Body of pancreas (tissue), 4 donors: ENCODE data around the gene GRK1. TPM values are rescaled to one million over a fixed set of nuclear protein-coding genes. Genes with fewer than 3 reads are reported as not detected.

Experiments used
- ATAC-seq: fragments of 150-250 bp; one replicate; pipeline ENCODE4 v1.9.1; 2016
- DNase-seq, 4 donors: peaks; one replicate each; pipeline ENCODE4 v3.0.0-alpha.2; 2019
- H3K27ac ChIP-seq, 4 donors: fragments of 200-600 bp; sonication (generic); 1 replicate in 3 of 4; 2 replicates in 1 of 4; pipeline versions ENCODE4 v1.5.1 to v1.6.1; 2016 to 2019; ENCODE audit warnings: mild to moderate bottlenecking in 1 of 4, mixed read lengths in 1 of 4, moderate library complexity in 1 of 4
- H3K27me3 ChIP-seq, 2 donors: fragments of 200-600 bp; sonication (generic); one replicate each; pipeline ENCODE4 v1.6.0; 2016; ENCODE audit warnings: mild to moderate bottlenecking in 1 of 2
- H3K36me3 ChIP-seq, 2 donors: fragments of 200-600 bp; sonication (generic); replicated peaks in 1 of 2; 2 replicates each; pipeline ENCODE4 v1.5.1; 2016; ENCODE audit warnings: low read depth in 2 of 2; ENCODE audit not compliant: insufficient read depth in 1 of 2
- H3K4me1 ChIP-seq: fragments of 200-600 bp; sonication (generic); one replicate; pipeline ENCODE4 v1.6.0; 2016
- H3K4me3 ChIP-seq, 2 donors: fragments of 200-600 bp; sonication (generic); 1 replicate in 1 of 2; 2 replicates in 1 of 2; pipeline ENCODE4 v1.5.1; 2016 to 2019
- H3K9me3 ChIP-seq, 3 donors: fragments of 200-600 bp; sonication (generic); 1 replicate in 2 of 3; 2 replicates in 1 of 3; pipeline ENCODE4 v1.5.1; 2016
- CTCF ChIP-seq, 7 experiments: fragments of 450-650 bp in 4 of 7; fragments of 200-600 bp in 3 of 7; sonication (generic) in 3 of 7; IDR thresholded peaks; one replicate each; pipeline ENCODE4 v1.5.1; 2016 to 2019; ENCODE audit warnings: antibody characterized with exemption in 7 of 7
- POLR2A ChIP-seq, 3 donors: fragments of 450-650 bp; IDR thresholded peaks; one replicate each; pipeline ENCODE4 v1.6.1; 2016; ENCODE audit warnings: antibody characterized with exemption in 3 of 3, mild to moderate bottlenecking in 2 of 3
- WGBS, 2 donors: methylation state at CpG; one replicate each; pipeline ENCODE4 v1.1.5; 2017; 5-methylcytosine and 5-hydroxymethylcytosine counted together
- intact Hi-C: fragments of 100-400 bp; cut with DNase I; formaldehyde crosslinking; loops from one replicate; pipeline ENCODE4 v1.15.1; 2023
- total RNA-seq, 2 donors: library from RNA; depleted of rRNA; stranded (reverse); fragments of >200 nt; gene quantifications; one replicate each; pipeline ENCODE4 v1.1.0, GENCODE V29; 2016

Gene GRK1
- total RNA-seq, 2 donors from 2014 or later, result not detected

- ATAC-seq, result no peak
- no peaks in the 10 kb centered on the region for H3K9me3 ChIP-seq
Observed at GRCh38 chr13:113781571-113781970, 114.6 kb downstream of the GRK1 start.

GRCh38 chr13:113782472-113782871 is 115.5 kb downstream of the GRK1 start:
- Histone ChIP-seq H3K9me3 (no peaks in the 10 kb centered on the region), H3K36me3 (no peaks in the 10 kb centered on the region), H3K27me3 (no peaks in the 10 kb centered on the region), H3K27ac (no peak overlapping the region), H3K4me3 (no peak overlapping the region), H3K4me1 (no peaks in the 10 kb centered on the region)
- WGBS, 2 donors, result 82 to 85% methylated on average over 11 to 14 of the region's 14 CpGs
- ATAC-seq (no peak), DNase-seq (no peak)
- intact Hi-C loops, result no loop called here
- TF ChIP-seq CTCF (IDR thresholded peaks at IDR 0.05), result no peak
- TF ChIP-seq POLR2A (IDR thresholded peaks at IDR 0.05), result no peak

More at GRCh38 chr13:113781571-113781970, 114.6 kb downstream of the GRK1 start:
- Histone ChIP-seq H3K27me3 (no peaks in the 10 kb centered on the region), H3K27ac (no peak overlapping the region), H3K36me3 (no peaks in the 10 kb centered on the region), H3K4me1 (no peaks in the 10 kb centered on the region), H3K4me3 (no peak overlapping the region)
- intact Hi-C loops, result no loop called here
- TF ChIP-seq POLR2A (IDR thresholded peaks at IDR 0.05) (no peak), CTCF (IDR thresholded peaks at IDR 0.05) (no peak)
- WGBS, 2 donors, result 82 to 90% methylated on average over 2 of the region's 2 CpGs
- DNase-seq, result no peak

- WGBS, 2 donors, result 44 to 50% methylated on average over 12 of the region's 12 CpGs
- ATAC-seq, result no peak
- no peaks in the 10 kb centered on the region for H3K27me3 ChIP-seq
- H3K36me3 ChIP-seq, result no peaks in the 10 kb centered on the region
- TF ChIP-seq POLR2A (IDR thresholded peaks at IDR 0.05) (no peak), CTCF (IDR thresholded peaks at IDR 0.05) (no peak)
- intact Hi-C loops, result no loop called here
- DNase-seq, result peak in 1 of 4 donors; percentile 16
- no peaks in the 10 kb centered on the region for H3K4me1 ChIP-seq
- H3K9me3 ChIP-seq, result no peaks in the 10 kb centered on the region
- H3K27ac ChIP-seq, result no peak overlapping the region
- no peak overlapping the region for H3K4me3 ChIP-seq
Observed at GRCh38 chr13:113783200-113783881, 116.3 kb downstream of the GRK1 start.

- 81 to 82% methylated on average over 10 of the region's 10 CpGs for WGBS, 2 donors
- H3K4me1 ChIP-seq, result no peaks in the 10 kb centered on the region
- H3K27me3 ChIP-seq, result no peaks in the 10 kb centered on the region
- DNase-seq (no peak), ATAC-seq (no peak)
- TF ChIP-seq CTCF (IDR thresholded peaks at IDR 0.05), result no peak
- no peak for TF ChIP-seq POLR2A (IDR thresholded peaks at IDR 0.05)
- no peak overlapping the region for H3K27ac ChIP-seq
- no peaks in the 10 kb centered on the region for H3K36me3 ChIP-seq
- no peaks in the 10 kb centered on the region for H3K9me3 ChIP-seq
- intact Hi-C loops, result no loop called here
- no peak overlapping the region for H3K4me3 ChIP-seq
Observed at GRCh38 chr13:113783966-113784644, 117.1 kb downstream of the GRK1 start.
